ENCODE results near the gene PHLDB2. TPM values are rescaled to one million over a fixed set of nuclear protein-coding genes. Genes with fewer than 3 reads are reported as not detected.

PHLDB2 gene
- total RNA-seq, 1 donor from 2014 or later = 0.80 TPM

DNA sequence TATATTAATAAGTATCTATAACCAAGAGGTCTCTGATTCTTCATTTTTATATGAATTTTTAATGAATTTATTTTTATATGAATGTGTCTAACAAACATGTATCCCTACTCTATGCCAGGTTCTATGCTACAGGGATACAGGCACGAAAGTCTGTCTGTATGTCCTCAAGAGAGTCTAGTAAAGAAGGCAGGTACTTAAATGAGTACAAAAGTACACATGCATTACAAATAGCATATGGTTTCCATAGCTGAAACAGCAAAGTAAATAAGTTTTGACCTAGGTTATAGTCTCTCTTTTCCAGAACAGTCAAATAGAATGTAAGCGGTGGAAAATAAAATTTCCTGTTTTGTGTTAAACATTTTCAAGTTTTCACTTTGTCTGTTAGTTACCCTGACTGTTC lies 106.4 kb downstream of the PHLDB2 start:
- Mint-ChIP-seq H3K27ac (no peak overlapping the region), H3K4me1 (ENCODE audit: low read depth) (peaks cover 17% of the 10 kb centered on the region), H3K9me3 (no peaks in the 10 kb centered on the region), H3K27me3 (ENCODE audit: low read depth) (peaks cover 6% of the 10 kb centered on the region), H3K36me3 (ENCODE audit: low read depth) (no peaks in the 10 kb centered on the region), H3K4me3 (ENCODE audit: low read depth) (no peak overlapping the region)
- intact Hi-C loops (cut with micrococcal nuclease) = loop anchor here (5.0 kb wide), 1 partner anchor 103 kb away; no protein-coding TSS in a partner anchor
- DNase-seq (ENCODE audit: low spot score) = no peak

DNA sequence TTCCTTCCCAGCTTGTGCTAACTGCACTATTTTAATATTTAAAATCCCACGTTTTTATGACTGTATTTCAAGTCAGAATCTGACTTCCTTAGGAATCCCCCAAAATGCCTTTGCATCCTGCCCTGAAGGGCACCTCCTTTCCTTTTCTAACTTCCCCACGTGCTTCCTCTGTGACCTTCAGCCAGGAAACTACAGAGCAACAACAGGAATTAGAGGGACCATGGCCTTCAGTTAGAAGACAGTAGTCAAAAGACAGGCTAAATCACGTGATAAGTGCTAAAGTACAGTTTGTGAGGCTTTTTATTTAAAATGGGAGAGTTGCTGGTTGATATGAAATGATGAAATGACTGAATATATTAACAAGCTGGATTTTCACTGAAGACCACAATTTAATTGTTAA lies 108.0 kb downstream of the PHLDB2 start:
- DNase-seq (ENCODE audit: low spot score) = no peak
- Mint-ChIP-seq H3K27me3 (ENCODE audit: low read depth) (peaks cover 6% of the 10 kb centered on the region), H3K36me3 (ENCODE audit: low read depth) (no peaks in the 10 kb centered on the region), H3K4me1 (ENCODE audit: low read depth) (peaks cover 17% of the 10 kb centered on the region), H3K27ac (no peak overlapping the region), H3K9me3 (no peaks in the 10 kb centered on the region), H3K4me3 (ENCODE audit: low read depth) (no peak overlapping the region)
- intact Hi-C loops (cut with micrococcal nuclease) = loop anchor here (1.0 to 5.0 kb wide), 6 partner anchors 46 to 388 kb away; no protein-coding TSS in a partner anchor

DNA sequence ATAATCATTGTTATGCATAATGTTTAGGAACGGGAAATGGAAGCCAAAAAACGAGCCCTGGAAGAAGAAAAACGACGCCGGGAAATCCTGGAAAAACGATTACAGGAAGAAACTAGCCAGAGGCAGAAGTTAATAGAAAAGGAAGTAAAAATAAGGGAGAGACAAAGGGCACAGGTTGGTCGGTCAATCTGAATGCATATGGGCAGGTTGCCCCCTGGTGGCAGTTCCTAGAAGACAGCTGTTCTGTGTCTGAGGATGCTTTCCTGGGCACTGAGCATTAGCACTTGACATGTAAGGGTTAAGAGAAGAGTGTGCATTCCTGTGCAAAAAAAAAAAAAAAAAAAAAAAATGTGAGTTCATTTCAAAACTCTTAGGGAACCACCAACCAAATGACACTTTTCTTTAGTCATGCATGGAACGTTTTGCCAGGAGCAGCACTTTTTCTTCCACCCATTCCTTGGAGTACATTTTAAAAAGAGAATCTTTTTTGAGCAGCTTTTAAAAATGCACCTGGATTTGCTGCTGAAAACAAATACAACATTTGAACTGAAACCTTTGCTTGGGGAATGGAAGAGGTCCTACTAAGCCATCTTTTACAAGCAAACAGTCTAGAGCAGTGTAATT lies 108.7 kb downstream of the PHLDB2 start:
- H3K27me3 Mint-ChIP-seq (ENCODE audit: low read depth) = peaks cover 6% of the 10 kb centered on the region
- intact Hi-C loops (cut with micrococcal nuclease) = loop anchor here (1.0 to 5.0 kb wide), 6 partner anchors 46 to 389 kb away; no protein-coding TSS in a partner anchor
- H3K4me3 Mint-ChIP-seq (ENCODE audit: low read depth) = no peak overlapping the region
- DNase-seq (ENCODE audit: low spot score) = peak; percentile 67
- peaks cover 17% of the 10 kb centered on the region for H3K4me1 Mint-ChIP-seq (ENCODE audit: low read depth)
- H3K9me3 Mint-ChIP-seq = no peaks in the 10 kb centered on the region
- no peak overlapping the region for H3K27ac Mint-ChIP-seq
- H3K36me3 Mint-ChIP-seq (ENCODE audit: low read depth) = no peaks in the 10 kb centered on the region

DNA sequence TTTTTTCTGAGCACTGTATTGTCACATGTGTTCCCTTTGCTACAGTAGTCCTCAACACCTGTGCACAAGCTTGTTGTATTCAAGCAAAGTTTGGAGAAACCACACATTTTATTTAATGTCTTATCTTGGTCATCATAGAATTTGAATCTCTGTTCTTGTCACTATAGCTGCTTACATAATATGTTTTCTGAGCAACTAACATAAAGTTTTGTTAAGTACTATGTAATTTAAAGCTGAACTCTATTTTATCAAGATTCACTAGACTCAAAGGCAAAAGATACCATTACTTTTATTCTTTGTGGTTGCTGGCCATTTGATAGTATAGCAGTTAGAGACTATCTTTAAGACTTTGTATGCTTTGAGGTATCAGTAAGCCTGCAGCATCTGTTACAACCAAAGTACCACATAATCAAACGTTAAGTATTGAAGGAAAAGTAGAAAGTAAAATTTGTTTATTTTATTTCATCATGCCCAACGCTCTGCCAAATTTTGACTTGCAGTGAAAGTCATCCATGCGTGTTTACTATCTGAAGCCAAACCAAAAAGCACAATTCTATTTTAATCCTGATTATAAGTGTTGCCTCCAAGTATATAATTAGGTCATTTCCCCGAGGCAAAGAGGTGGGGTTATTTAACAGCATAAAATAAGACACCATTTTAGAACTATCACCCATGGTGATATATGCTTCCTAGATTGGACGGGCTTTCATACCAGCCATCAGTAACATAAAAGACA lies 109.4 kb downstream of the PHLDB2 start:
- intact Hi-C loops (cut with micrococcal nuclease) = loop anchor here (5.0 kb wide), 1 partner anchor 106 kb away; no protein-coding TSS in a partner anchor
- Mint-ChIP-seq H3K36me3 (ENCODE audit: low read depth) (no peaks in the 10 kb centered on the region), H3K9me3 (no peaks in the 10 kb centered on the region), H3K27me3 (ENCODE audit: low read depth) (peaks cover 8% of the 10 kb centered on the region), H3K4me1 (ENCODE audit: low read depth) (peaks cover 13% of the 10 kb centered on the region), H3K27ac (no peak overlapping the region), H3K4me3 (ENCODE audit: low read depth) (no peak overlapping the region)
- DNase-seq (ENCODE audit: low spot score) = no peak

DNA sequence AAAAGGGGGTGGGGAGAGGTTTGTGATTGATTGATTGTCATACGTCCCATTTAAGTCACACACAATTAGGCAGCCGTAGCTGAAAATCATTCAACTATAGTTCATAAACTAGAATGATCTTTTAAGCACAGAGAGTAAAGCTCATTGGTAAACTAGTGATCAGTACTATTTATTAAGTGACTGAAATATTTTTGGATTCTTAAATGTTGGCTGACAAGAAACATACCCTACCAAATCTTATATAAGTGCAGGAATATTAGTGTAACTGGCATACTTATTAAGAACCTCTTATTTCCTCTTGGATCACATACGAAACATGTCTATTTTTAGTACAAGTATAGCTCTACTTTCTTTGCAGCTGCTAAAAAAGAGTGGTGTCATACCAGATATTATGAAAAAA lies 111.3 kb downstream of the PHLDB2 start:
- Mint-ChIP-seq H3K4me1 (ENCODE audit: low read depth) (peaks cover 9% of the 10 kb centered on the region), H3K4me3 (ENCODE audit: low read depth) (no peak overlapping the region), H3K27me3 (ENCODE audit: low read depth) (peaks cover 16% of the 10 kb centered on the region), H3K27ac (no peak overlapping the region), H3K9me3 (no peaks in the 10 kb centered on the region), H3K36me3 (ENCODE audit: low read depth) (no peaks in the 10 kb centered on the region)
- intact Hi-C loops (cut with micrococcal nuclease) = no loop called here
- DNase-seq (ENCODE audit: low spot score) = no peak

DNA sequence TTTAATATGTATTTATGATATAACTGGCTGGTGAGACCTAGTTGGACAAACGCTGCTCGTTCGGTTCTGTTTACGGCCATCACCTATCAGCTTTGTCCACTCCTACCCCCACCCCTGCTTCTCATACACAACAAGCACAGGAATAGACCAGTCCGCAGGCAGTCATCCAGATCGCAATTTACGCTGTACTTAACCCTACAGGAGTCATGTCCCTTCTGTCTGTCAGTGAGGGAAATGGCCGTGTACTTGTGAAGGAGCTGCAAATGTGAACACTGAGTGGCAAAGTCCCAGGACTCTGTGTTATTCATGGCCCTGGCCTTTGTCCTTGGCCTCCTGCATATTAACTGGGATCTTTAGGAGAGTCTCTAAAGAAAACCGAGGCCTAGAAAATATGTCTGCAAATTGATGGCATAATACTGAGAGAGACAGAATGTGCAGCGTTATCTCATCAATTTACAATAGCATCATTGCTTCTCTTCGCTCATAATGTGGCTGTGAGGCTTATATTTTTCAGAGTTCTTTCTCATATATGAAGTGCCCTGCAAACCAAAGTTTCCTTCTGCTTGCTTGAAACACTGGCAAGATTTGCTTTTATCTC lies 112.6 kb downstream of the PHLDB2 start:
- Mint-ChIP-seq H3K9me3 (no peaks in the 10 kb centered on the region), H3K27me3 (ENCODE audit: low read depth) (peaks cover 27% of the 10 kb centered on the region), H3K4me3 (ENCODE audit: low read depth) (no peak overlapping the region), H3K36me3 (ENCODE audit: low read depth) (no peaks in the 10 kb centered on the region), H3K27ac (no peak overlapping the region), H3K4me1 (ENCODE audit: low read depth) (peaks cover 7% of the 10 kb centered on the region)
- intact Hi-C loops (cut with micrococcal nuclease) = no loop called here
- DNase-seq (ENCODE audit: low spot score) = no peak

DNA sequence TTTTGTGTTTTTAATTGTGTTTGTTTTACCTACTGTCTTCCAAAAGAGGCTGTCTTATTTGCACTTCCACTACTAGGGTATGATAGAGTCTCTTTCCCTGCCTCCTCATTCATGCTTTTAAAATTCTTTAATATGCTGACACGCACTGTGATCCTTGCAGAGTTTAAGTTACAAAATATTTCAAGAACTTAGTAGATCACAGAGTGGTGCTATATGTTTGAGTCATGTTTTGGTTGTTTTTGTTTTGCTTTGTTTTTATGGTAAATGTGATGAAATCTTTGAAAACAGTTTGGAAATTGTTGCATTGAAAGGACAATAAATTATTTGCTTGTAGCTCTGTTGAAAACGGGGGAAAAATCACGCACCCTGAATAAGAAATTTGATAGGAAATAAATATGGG lies 113.8 kb downstream of the PHLDB2 start:
- H3K4me1 Mint-ChIP-seq (ENCODE audit: low read depth) = no peaks in the 10 kb centered on the region
- DNase-seq (ENCODE audit: low spot score) = no peak
- no peaks in the 10 kb centered on the region for H3K36me3 Mint-ChIP-seq (ENCODE audit: low read depth)
- peaks cover 29% of the 10 kb centered on the region for H3K27me3 Mint-ChIP-seq (ENCODE audit: low read depth)
- intact Hi-C loops (cut with micrococcal nuclease) = no loop called here
- H3K4me3 Mint-ChIP-seq (ENCODE audit: low read depth) = no peak overlapping the region
- H3K27ac Mint-ChIP-seq = no peak overlapping the region
- H3K9me3 Mint-ChIP-seq = no peaks in the 10 kb centered on the region

DNA sequence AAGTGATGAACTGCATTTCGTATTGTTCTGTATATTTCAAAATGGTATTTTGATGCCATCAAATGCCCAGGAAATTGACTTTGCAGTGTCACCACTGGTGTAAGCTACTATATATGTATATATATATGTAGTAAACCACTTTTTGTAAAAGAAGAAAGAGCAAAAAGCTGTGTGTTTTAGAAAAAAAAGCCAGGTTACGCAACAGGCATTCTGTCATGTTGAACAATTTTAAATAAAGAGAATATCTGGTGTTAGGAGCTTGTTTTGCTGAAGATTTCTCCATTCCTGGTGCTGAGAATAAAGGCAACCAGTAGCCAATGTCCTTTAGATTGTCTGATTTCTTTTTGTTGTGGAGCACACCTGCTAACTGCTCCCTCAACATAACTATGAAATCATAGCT lies 116.1 kb downstream of the PHLDB2 start:
- peaks cover 6% of the 10 kb centered on the region for H3K36me3 Mint-ChIP-seq (ENCODE audit: low read depth)
- intact Hi-C loops (cut with micrococcal nuclease) = loop anchor here (5.0 kb wide), 1 partner anchor 428 kb away; no protein-coding TSS in a partner anchor

DNA sequence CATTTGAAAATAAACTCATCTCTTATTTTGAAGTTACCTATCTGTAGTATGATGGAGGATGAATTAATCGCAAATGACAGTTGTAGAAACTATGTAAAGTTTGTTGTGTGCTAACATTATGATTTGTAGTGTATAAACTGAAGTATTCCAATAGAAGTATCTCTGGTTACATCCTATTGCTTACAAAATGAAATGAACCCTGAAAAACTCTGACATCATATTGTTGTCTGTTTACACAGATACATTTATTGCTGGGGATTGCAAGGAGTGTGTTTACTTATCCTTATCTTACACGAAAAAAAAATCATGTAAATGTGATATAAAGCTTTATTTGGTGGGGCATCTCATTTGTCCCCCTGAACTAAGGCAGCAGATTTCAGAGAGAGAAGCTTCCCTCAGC lies 117.2 kb downstream of the PHLDB2 start:
- H3K27me3 Mint-ChIP-seq (ENCODE audit: low read depth) = peaks cover 23% of the 10 kb centered on the region
- peaks cover 12% of the 10 kb centered on the region for H3K36me3 Mint-ChIP-seq (ENCODE audit: low read depth)
- DNase-seq (ENCODE audit: low spot score) = no peak
- intact Hi-C loops (cut with micrococcal nuclease) = loop anchor here (5.0 kb wide), 1 partner anchor 429 kb away; no protein-coding TSS in a partner anchor
- peaks cover 21% of the 10 kb centered on the region for H3K4me1 Mint-ChIP-seq (ENCODE audit: low read depth)
- H3K4me3 Mint-ChIP-seq (ENCODE audit: low read depth) = no peak overlapping the region
- no peak overlapping the region for H3K27ac Mint-ChIP-seq
- H3K9me3 Mint-ChIP-seq = no peaks in the 10 kb centered on the region

More for the DNA sequence above, 116.1 kb downstream of the PHLDB2 start:
- no peak overlapping the region for H3K4me3 Mint-ChIP-seq (ENCODE audit: low read depth)
- no peaks in the 10 kb centered on the region for H3K9me3 Mint-ChIP-seq
- H3K4me1 Mint-ChIP-seq (ENCODE audit: low read depth) = peaks cover 11% of the 10 kb centered on the region
- H3K27me3 Mint-ChIP-seq (ENCODE audit: low read depth) = peaks cover 23% of the 10 kb centered on the region
- H3K27ac Mint-ChIP-seq = no peak overlapping the region
- no peak for DNase-seq (ENCODE audit: low spot score)

DNA sequence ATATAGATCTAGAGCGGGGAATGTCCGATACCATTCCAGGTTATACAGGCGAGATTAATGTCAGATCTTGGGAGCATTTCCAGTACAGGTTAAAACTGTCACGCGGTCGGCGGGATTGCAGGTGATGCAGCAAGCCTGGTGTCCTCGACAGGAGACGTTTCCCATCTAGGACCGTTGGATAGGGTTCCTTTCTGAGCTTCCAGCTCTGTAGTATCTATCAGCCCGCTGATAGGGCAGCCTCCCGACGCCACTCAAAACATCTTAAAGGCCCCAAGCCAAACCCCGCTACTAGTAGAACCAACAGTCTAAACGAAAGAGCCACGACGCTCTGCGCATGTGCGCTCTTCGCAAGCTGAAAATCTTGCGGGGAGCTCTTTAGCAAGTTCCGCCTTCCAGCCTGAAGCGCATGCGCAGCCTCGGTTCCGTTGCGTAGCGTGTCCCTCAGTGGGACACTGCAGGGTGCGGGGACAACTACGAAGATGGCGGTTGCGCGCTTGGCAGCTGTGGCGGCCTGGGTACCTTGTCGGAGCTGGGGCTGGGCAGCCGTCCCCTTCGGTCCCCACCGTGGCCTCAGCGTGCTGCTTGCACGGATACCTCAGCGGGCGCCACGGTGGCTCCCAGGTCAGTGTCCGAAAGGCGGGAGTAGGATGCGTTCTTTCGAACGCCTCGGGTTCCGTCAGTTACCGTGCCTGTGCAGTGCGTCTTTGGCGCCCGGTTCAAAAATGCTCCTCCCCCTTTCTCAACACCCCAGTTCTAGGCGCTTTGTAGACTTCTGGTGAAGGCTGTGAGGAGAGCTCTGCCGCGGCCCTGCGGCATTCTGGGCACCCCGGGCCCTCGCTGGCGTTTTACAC lies 119.7 kb downstream of the PHLDB2 start, which contains the start of gene ABHD10:
Gene ABHD10, plus strand, starts transcription at position 444 of the 851 bp plus-strand sequence. Its CDS starts 36 bp downstream, at position 480.
- intact Hi-C loops (cut with micrococcal nuclease) = loop anchor here (2.0 to 5.0 kb wide), 2 partner anchors 34 to 432 kb away; no protein-coding TSS in a partner anchor
- peaks cover 32% of the 10 kb centered on the region for H3K36me3 Mint-ChIP-seq (ENCODE audit: low read depth)
- peak; percentile 94 for DNase-seq (ENCODE audit: low spot score)
- H3K27me3 Mint-ChIP-seq (ENCODE audit: low read depth) = peaks cover 19% of the 10 kb centered on the region
- peak within 1 kb of the TSS; percentile 77 for H3K27ac Mint-ChIP-seq
- peak within 1 kb of the TSS; percentile 78 for H3K4me3 Mint-ChIP-seq (ENCODE audit: low read depth)
- H3K4me1 Mint-ChIP-seq (ENCODE audit: low read depth) = peaks cover 40% of the 10 kb centered on the region
- H3K9me3 Mint-ChIP-seq = no peaks in the 10 kb centered on the region

DNA sequence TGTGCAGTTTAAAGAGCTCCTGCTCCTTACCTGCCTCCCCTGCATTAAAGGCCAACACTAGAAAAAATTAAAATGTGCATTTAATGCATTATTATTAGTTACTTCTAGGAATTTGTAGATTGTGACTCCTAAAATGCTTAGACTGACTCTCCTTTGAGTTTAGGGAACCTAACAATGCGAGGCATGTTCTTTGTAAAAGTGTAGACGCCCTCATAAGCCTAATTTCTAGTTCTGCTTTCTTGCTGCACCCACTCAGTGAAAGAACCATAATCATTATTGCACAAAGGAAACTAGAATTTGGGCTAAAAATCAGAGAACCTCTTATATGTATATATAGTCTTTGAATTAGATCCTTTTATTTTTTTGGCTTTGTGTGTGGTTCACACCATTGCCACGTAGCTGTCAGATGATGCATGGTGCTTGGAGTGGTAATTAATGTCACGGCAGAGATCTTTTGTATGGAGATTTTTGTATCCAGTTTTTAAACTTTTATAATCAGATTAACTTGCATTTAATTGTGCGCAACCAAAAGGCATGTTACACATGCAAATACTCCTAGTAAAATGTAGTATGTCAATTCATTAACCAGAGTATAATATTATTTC lies 120.5 kb downstream of the PHLDB2 start:
- H3K4me1 Mint-ChIP-seq (ENCODE audit: low read depth) = peaks cover 46% of the 10 kb centered on the region
- H3K27ac Mint-ChIP-seq = peak overlapping the region; percentile 77
- H3K27me3 Mint-ChIP-seq (ENCODE audit: low read depth) = peaks cover 15% of the 10 kb centered on the region
- DNase-seq (ENCODE audit: low spot score) = no peak
- peaks cover 37% of the 10 kb centered on the region for H3K36me3 Mint-ChIP-seq (ENCODE audit: low read depth)
- peak overlapping the region; percentile 78 for H3K4me3 Mint-ChIP-seq (ENCODE audit: low read depth)
- no peaks in the 10 kb centered on the region for H3K9me3 Mint-ChIP-seq
- intact Hi-C loops (cut with micrococcal nuclease) = loop anchor here (2.0 to 5.0 kb wide), 2 partner anchors 33 to 432 kb away; no protein-coding TSS in a partner anchor
